MM.1S (cell line): ENCODE data around the gene VEZT.
"Not testable (repeated sequence)": the region's sequence is repeated elsewhere in the genome, so short reads cannot be mapped to it uniquely, and the experiment has no call there.

Experiments used
- DNase-seq: peaks from one replicate; pipeline ENCODE4 v3.0.0-alpha.2; 2015
- H2AFZ ChIP-seq: fragments of 300-600 bp; sonication (generic); 2 replicates; pipeline ENCODE4 v1.6.0; 2016; ENCODE audit warnings: antibody characterized with exemption, low read length
- H3F3A ChIP-seq: fragments of 300-600 bp; sonication (generic); 2 replicates; pipeline ENCODE4 v1.6.1; 2016; ENCODE audit warnings: mild to moderate bottlenecking, antibody characterized with exemption, low read length, moderate library complexity, mixed read lengths; ENCODE audit not compliant: insufficient read depth
- H3K27ac ChIP-seq: fragments of 300-600 bp; sonication (generic); 2 replicates; pipeline ENCODE4 v1.5.1; 2016; ENCODE audit warnings: mild to moderate bottlenecking, low read length
- H3K27me3 ChIP-seq: fragments of 300-600 bp; sonication (generic); replicated peaks from 2 replicates; pipeline ENCODE4 v1.6.0; 2016; ENCODE audit warnings: low read length; ENCODE audit not compliant: insufficient read depth
- H3K36me3 ChIP-seq: fragments of 300-600 bp; sonication (generic); replicated peaks from 2 replicates; pipeline ENCODE4 v1.6.1; 2016; ENCODE audit warnings: mild to moderate bottlenecking, low read length, mixed read lengths; ENCODE audit not compliant: insufficient read depth
- H3K4me1 ChIP-seq: fragments of 300-600 bp; sonication (generic); 2 replicates; pipeline ENCODE4 v1.6.1; 2016; ENCODE audit warnings: low read length, mixed read lengths
- H3K4me2 ChIP-seq: fragments of 300-600 bp; sonication (generic); 2 replicates; pipeline ENCODE4 v1.6.0; 2016; ENCODE audit warnings: low read depth, low read length
- H3K4me3 ChIP-seq: fragments of 300-600 bp; sonication (generic); 2 replicates; pipeline ENCODE4 v1.5.1; 2016; ENCODE audit warnings: low read length, mixed read lengths
- H3K79me2 ChIP-seq: fragments of 300-600 bp; sonication (generic); 2 replicates; pipeline ENCODE4 v1.6.1; 2016; ENCODE audit warnings: mixed run types, low read length, mixed read lengths
- H3K9ac ChIP-seq: fragments of 300-600 bp; sonication (generic); 2 replicates; pipeline ENCODE4 v1.6.1; 2016; ENCODE audit warnings: low read length, mixed read lengths
- H3K9me2 ChIP-seq: fragments of 300-600 bp; sonication (generic); replicated peaks from 2 replicates; pipeline ENCODE4 v1.6.1; 2016; ENCODE audit warnings: mild to moderate bottlenecking, low read length, mixed read lengths; ENCODE audit not compliant: insufficient read depth
- H3K9me3 ChIP-seq: fragments of 300-600 bp; sonication (generic); replicated peaks from 2 replicates; pipeline ENCODE4 v1.6.1; 2016; ENCODE audit warnings: mild to moderate bottlenecking, low read length, mixed read lengths; ENCODE audit not compliant: insufficient read depth
- H4K20me1 ChIP-seq: fragments of 300-600 bp; sonication (generic); 2 replicates; pipeline ENCODE4 v1.6.1; 2016; ENCODE audit warnings: mild to moderate bottlenecking, low read length, moderate library complexity, mixed read lengths; ENCODE audit not compliant: insufficient read depth
- CTCF ChIP-seq: fragments of 300-600 bp; sonication (generic); IDR thresholded peaks from 2 replicates; pipeline ENCODE4 v1.5.1; 2016; ENCODE audit warnings: antibody characterized with exemption, low read length, mixed read lengths
- EZH2 ChIP-seq: fragments of 300-600 bp; sonication (generic); optimal IDR thresholded peaks from 2 replicates; pipeline ENCODE3; 2017; ENCODE audit warnings: low read depth, mild to moderate bottlenecking, antibody characterized with exemption, low read length, mixed read lengths
- EZH2phosphoT487 ChIP-seq: fragments of 300-600 bp; sonication (generic); IDR thresholded peaks from 2 replicates; pipeline ENCODE4 v1.6.1; 2018; ENCODE audit warnings: antibody characterized with exemption, low read length

VEZT gene

GRCh38 chr12:95237315-95237714, 19.7 kb downstream of the VEZT start:
- Histone ChIP-seq H3K9me3 (no peaks in the 10 kb centered on the region), H3K4me1 (no peaks in the 10 kb centered on the region), H4K20me1 (no peaks in the 10 kb centered on the region; the same call in 1 of the 2 replicates), H3K4me3 (no peak overlapping the region), H3K4me2 (no peak overlapping the region), H3F3A (no peaks in the 10 kb centered on the region), H2AFZ (no peak overlapping the region), H3K79me2 (peaks cover 71% of the 10 kb centered on the region), H3K36me3 (no peaks in the 10 kb centered on the region), H3K27me3 (no peaks in the 10 kb centered on the region), H3K9me2 (no peaks in the 10 kb centered on the region), H3K9ac (no peak overlapping the region), H3K27ac (no peak overlapping the region)
- DNase-seq = no peak
- TF ChIP-seq EZH2 (no peak), EZH2phosphoT487 (no peak), CTCF (no peak)

- no peaks in the 10 kb centered on the region for H3F3A ChIP-seq
- H3K9me3 ChIP-seq = no peaks in the 10 kb centered on the region
- H3K27me3 ChIP-seq = no peaks in the 10 kb centered on the region
- H3K9ac ChIP-seq = no peak overlapping the region
- H3K79me2 ChIP-seq = peaks cover 65% of the 10 kb centered on the region
- no peak overlapping the region for H2AFZ ChIP-seq
- H3K36me3 ChIP-seq = no peaks in the 10 kb centered on the region
- TF ChIP-seq EZH2phosphoT487 (no peak), EZH2 (no peak), CTCF (no peak)
- no peak overlapping the region for H3K4me2 ChIP-seq
- H4K20me1 ChIP-seq = no peaks in the 10 kb centered on the region; the same call in 1 of the 2 replicates
- no peaks in the 10 kb centered on the region for H3K9me2 ChIP-seq
- no peaks in the 10 kb centered on the region for H3K4me1 ChIP-seq
- H3K4me3 ChIP-seq = no peak overlapping the region
- H3K27ac ChIP-seq = no peak overlapping the region
- DNase-seq = no peak
Measured at GRCh38 chr12:95238150-95238549, 20.5 kb downstream of the VEZT start.

GRCh38 chr12:95239216-95239615, 21.6 kb downstream of the VEZT start:
- TF ChIP-seq EZH2 (no peak), EZH2phosphoT487 (no peak), CTCF (no peak)
- Histone ChIP-seq H3K27me3 (no peaks in the 10 kb centered on the region), H2AFZ (no peak overlapping the region), H3K9ac (no peak overlapping the region), H3K36me3 (no peaks in the 10 kb centered on the region), H3K9me3 (no peaks in the 10 kb centered on the region), H3K79me2 (peaks cover 65% of the 10 kb centered on the region), H3K9me2 (no peaks in the 10 kb centered on the region), H3K4me3 (no peak overlapping the region), H3K27ac (no peak overlapping the region), H4K20me1 (no peaks in the 10 kb centered on the region; the same call in 1 of the 2 replicates), H3K4me1 (no peaks in the 10 kb centered on the region), H3F3A (no peaks in the 10 kb centered on the region), H3K4me2 (no peak overlapping the region)
- DNase-seq = no peak

GRCh38 chr12:95239835-95240234, 22.2 kb downstream of the VEZT start:
- not testable (repeated sequence) for H4K20me1 ChIP-seq, H3K27me3 ChIP-seq, H3K27ac ChIP-seq, H3K9me2 ChIP-seq, H3K9ac ChIP-seq, H3K36me3 ChIP-seq, H3K4me1 ChIP-seq, H3K9me3 ChIP-seq, H3K4me2 ChIP-seq, H3F3A ChIP-seq, H3K4me3 ChIP-seq, DNase-seq, H2AFZ ChIP-seq
- H3K79me2 ChIP-seq = peaks cover 69% of the 10 kb centered on the region
